Stimulated activated effector memory CD8-positive, alpha-beta T cell treated with anti-CD3 and anti-CD28 coated beads, Interleukin-12 subunit alpha, Interleukin-12 subunit beta, amount 100 ng/mL, for 72 hours (primary cell): ENCODE measurements around the gene PIP4K2C.

Experiments used
- ATAC-seq: fragments of 150-1000 bp; cut with Tn5 transposase; 2 replicates; pipeline ENCODE4 v1.10.0; 2021
- DNase-seq, 2 donors: peaks; one replicate each; pipeline ENCODE4 v3.0.0; 2021 to 2022; ENCODE audit warnings: low spot score in 2 of 2
- H3K27ac Mint-ChIP-seq: one replicate; pipeline ENCODE4 v1.8.0; 2022; ENCODE audit warnings: mild to moderate bottlenecking, mixed read lengths
- H3K36me3 Mint-ChIP-seq: one replicate; pipeline ENCODE4 v1.8.0; 2022; ENCODE audit warnings: mild to moderate bottlenecking, mixed read lengths
- H3K4me1 Mint-ChIP-seq: one replicate; pipeline ENCODE4 v1.8.0; 2022; ENCODE audit warnings: mixed read lengths
- H3K4me3 Mint-ChIP-seq: one replicate; pipeline ENCODE4 v1.8.0; 2022; ENCODE audit warnings: mild to moderate bottlenecking, mixed read lengths
- H3K9me3 Mint-ChIP-seq: one replicate; pipeline ENCODE4 v1.8.0; 2022; ENCODE audit warnings: mixed read lengths

Gene PIP4K2C

GRCh38 chr12:57590864-57591781, at the start of gene PIP4K2C:
Gene PIP4K2C (plus strand): TSS chr12:57591192. CDS start chr12:57591290, 98 bp downstream.
- Mint-ChIP-seq H3K4me3 (peak within 1 kb of the TSS; percentile 84), H3K4me1 (peaks cover 24% of the 10 kb centered on the region), H3K36me3 (peaks cover 32% of the 10 kb centered on the region), H3K27ac (peak within 1 kb of the TSS; percentile 88), H3K9me3 (no peaks in the 10 kb centered on the region)
- peak; percentile 64 to 89 for DNase-seq
- ATAC-seq, result peak; percentile 95

GRCh38 chr12:57541717-57542116, 49.3 kb upstream of the PIP4K2C start:
- H3K36me3 Mint-ChIP-seq, result peaks cover 75% of the 10 kb centered on the region
- no peak overlapping the region for H3K27ac Mint-ChIP-seq
- H3K4me3 Mint-ChIP-seq, result no peak overlapping the region
- peaks cover 48% of the 10 kb centered on the region for H3K4me1 Mint-ChIP-seq
- no peak for ATAC-seq
- no peaks in the 10 kb centered on the region for H3K9me3 Mint-ChIP-seq
- DNase-seq, result no peak

- Mint-ChIP-seq H3K9me3 (no peaks in the 10 kb centered on the region), H3K36me3 (peaks cover 65% of the 10 kb centered on the region), H3K27ac (no peak overlapping the region), H3K4me3 (no peak overlapping the region), H3K4me1 (peaks cover 53% of the 10 kb centered on the region)
- DNase-seq, result no peak
- no peak for ATAC-seq
These were observed 47.4 kb upstream of the PIP4K2C start for GRCh38 chr12:57543581-57543980.

GRCh38 chr12:57545809-57546437, 45.1 kb upstream of the PIP4K2C start:
- no peak for ATAC-seq
- H3K4me3 Mint-ChIP-seq, result peak overlapping the region; percentile 97
- H3K27ac Mint-ChIP-seq, result peak overlapping the region; percentile 99
- no peak for DNase-seq
- H3K4me1 Mint-ChIP-seq, result peaks cover 53% of the 10 kb centered on the region
- H3K36me3 Mint-ChIP-seq, result peaks cover 50% of the 10 kb centered on the region
- no peaks in the 10 kb centered on the region for H3K9me3 Mint-ChIP-seq

- peak; percentile 76 to 93 for DNase-seq
- peak within 1 kb of the TSS; percentile 97 for H3K4me3 Mint-ChIP-seq
- H3K27ac Mint-ChIP-seq, result peak within 1 kb of the TSS; percentile 99
- peaks cover 54% of the 10 kb centered on the region for H3K4me1 Mint-ChIP-seq
- peak; percentile 95 for ATAC-seq
- no peaks in the 10 kb centered on the region for H3K9me3 Mint-ChIP-seq
- H3K36me3 Mint-ChIP-seq, result peaks cover 43% of the 10 kb centered on the region
These were observed 44.3 kb upstream of the PIP4K2C start, which contains the start of gene DCTN2 for GRCh38 chr12:57546438-57547287. Gene DCTN2 (minus strand): TSS chr12:57547192. CDS start chr12:57547063, 129 bp downstream.

GRCh38 chr12:57547288-57548012, 43.5 kb upstream of the PIP4K2C start:
- H3K27ac Mint-ChIP-seq, result peak overlapping the region; percentile 99
- peaks cover 54% of the 10 kb centered on the region for H3K4me1 Mint-ChIP-seq
- DNase-seq (no peak), ATAC-seq (no peak)
- H3K36me3 Mint-ChIP-seq, result peaks cover 35% of the 10 kb centered on the region
- H3K4me3 Mint-ChIP-seq, result peak overlapping the region; percentile 97
- no peaks in the 10 kb centered on the region for H3K9me3 Mint-ChIP-seq

- no peaks in the 10 kb centered on the region for H3K9me3 Mint-ChIP-seq
- DNase-seq, result no peak
- peak overlapping the region; percentile 97 for H3K4me3 Mint-ChIP-seq
- peaks cover 31% of the 10 kb centered on the region for H3K36me3 Mint-ChIP-seq
- H3K27ac Mint-ChIP-seq, result no peak overlapping the region
- H3K4me1 Mint-ChIP-seq, result peaks cover 54% of the 10 kb centered on the region
- ATAC-seq, result no peak
These were observed 43.0 kb upstream of the PIP4K2C start for GRCh38 chr12:57548013-57548315.

- peaks cover 53% of the 10 kb centered on the region for H3K4me1 Mint-ChIP-seq
These were observed 42.5 kb upstream of the PIP4K2C start for GRCh38 chr12:57548488-57548887.

GRCh38 chr12:57549203-57549908, 41.6 kb upstream of the PIP4K2C start:
- Mint-ChIP-seq H3K9me3 (no peaks in the 10 kb centered on the region), H3K27ac (peak overlapping the region; percentile 55), H3K4me1 (peaks cover 47% of the 10 kb centered on the region), H3K36me3 (peaks cover 22% of the 10 kb centered on the region), H3K4me3 (peak overlapping the region; percentile 97)
- peak; percentile 27 for ATAC-seq
- DNase-seq, result no peak

More at GRCh38 chr12:57548488-57548887, 42.5 kb upstream of the PIP4K2C start:
- no peaks in the 10 kb centered on the region for H3K9me3 Mint-ChIP-seq
- peaks cover 26% of the 10 kb centered on the region for H3K36me3 Mint-ChIP-seq
- peak overlapping the region; percentile 97 for H3K4me3 Mint-ChIP-seq
- DNase-seq (no peak), ATAC-seq (no peak)
- no peak overlapping the region for H3K27ac Mint-ChIP-seq

GRCh38 chr12:57549909-57550640, 40.9 kb upstream of the PIP4K2C start, which contains the start of gene KIF5A:
Gene KIF5A (plus strand): TSS chr12:57550044. CDS start chr12:57550272, 228 bp downstream.
- peaks cover 16% of the 10 kb centered on the region for H3K36me3 Mint-ChIP-seq
- peak; percentile 70 for ATAC-seq
- peak; percentile 60 to 85 for DNase-seq
- H3K9me3 Mint-ChIP-seq, result no peaks in the 10 kb centered on the region
- H3K27ac Mint-ChIP-seq, result peak within 1 kb of the TSS; percentile 55
- peak within 1 kb of the TSS; percentile 97 for H3K4me3 Mint-ChIP-seq
- peaks cover 42% of the 10 kb centered on the region for H3K4me1 Mint-ChIP-seq

- H3K4me1 Mint-ChIP-seq, result peaks cover 34% of the 10 kb centered on the region
- H3K36me3 Mint-ChIP-seq, result peaks cover 14% of the 10 kb centered on the region
- H3K9me3 Mint-ChIP-seq, result no peaks in the 10 kb centered on the region
- peak overlapping the region; percentile 97 for H3K4me3 Mint-ChIP-seq
- H3K27ac Mint-ChIP-seq, result peak overlapping the region; percentile 55
- ATAC-seq, result no peak
- DNase-seq, result no peak
These were observed 40.1 kb upstream of the PIP4K2C start for GRCh38 chr12:57550641-57551549.

GRCh38 chr12:57551637-57552305, 39.2 kb upstream of the PIP4K2C start:
- H3K9me3 Mint-ChIP-seq, result no peaks in the 10 kb centered on the region
- no peak for ATAC-seq
- H3K27ac Mint-ChIP-seq, result no peak overlapping the region
- no peak for DNase-seq
- no peak overlapping the region for H3K4me3 Mint-ChIP-seq
- peaks cover 6% of the 10 kb centered on the region for H3K36me3 Mint-ChIP-seq
- peaks cover 27% of the 10 kb centered on the region for H3K4me1 Mint-ChIP-seq
